ENCODE results near the gene HCFC1R1.

HCFC1R1 gene

DNA sequence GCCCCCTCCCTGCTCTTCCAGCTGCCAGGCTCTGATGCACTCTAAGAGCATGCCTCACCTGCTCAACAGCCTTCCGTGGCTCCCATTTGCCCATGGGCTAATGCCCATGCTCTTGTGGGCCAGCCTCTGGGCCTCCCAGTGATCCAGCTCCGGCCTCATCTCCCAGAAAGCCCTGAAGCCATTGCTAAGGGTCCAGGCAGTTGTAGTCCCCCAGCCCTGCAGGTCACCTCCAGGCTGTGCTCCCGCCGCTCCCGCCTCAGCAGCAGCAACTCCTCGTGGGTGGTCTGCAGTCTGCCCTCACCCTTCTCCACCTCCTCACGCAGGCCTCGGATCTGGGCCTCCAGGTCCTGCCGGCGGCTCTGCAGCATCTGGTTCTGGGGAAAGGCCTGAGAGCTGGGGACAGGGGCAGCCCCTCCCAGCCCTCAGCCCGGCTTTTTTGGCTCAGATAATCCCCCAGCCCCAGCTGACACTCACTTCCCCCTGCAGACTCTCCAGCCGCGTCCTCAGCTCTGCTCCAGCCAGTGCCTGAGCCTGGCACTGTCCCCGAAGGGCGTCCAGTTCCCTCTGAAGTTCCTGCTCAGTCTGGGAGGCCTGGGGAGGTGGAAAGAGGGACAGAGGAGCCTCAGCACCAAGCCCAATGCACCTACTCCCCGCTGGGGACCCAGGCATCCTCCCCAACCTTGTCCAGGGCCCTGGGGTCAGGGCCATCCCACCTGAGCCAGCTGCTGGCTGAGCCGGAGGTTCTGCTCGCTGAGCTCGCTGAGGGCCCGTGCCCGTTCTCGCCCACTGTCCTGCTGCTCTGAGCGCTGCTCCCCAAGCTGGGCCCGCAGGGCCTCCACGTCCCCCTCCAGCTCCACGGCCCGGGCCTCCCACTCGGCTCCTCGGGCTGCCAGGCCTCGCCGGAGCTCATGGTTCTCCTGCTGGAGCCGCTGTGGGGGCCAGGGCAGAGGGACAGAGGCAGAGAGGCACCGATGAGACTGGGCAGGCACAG lies 6.8 kb upstream of the HCFC1R1 start:
- no peak for DNase-seq

DNA sequence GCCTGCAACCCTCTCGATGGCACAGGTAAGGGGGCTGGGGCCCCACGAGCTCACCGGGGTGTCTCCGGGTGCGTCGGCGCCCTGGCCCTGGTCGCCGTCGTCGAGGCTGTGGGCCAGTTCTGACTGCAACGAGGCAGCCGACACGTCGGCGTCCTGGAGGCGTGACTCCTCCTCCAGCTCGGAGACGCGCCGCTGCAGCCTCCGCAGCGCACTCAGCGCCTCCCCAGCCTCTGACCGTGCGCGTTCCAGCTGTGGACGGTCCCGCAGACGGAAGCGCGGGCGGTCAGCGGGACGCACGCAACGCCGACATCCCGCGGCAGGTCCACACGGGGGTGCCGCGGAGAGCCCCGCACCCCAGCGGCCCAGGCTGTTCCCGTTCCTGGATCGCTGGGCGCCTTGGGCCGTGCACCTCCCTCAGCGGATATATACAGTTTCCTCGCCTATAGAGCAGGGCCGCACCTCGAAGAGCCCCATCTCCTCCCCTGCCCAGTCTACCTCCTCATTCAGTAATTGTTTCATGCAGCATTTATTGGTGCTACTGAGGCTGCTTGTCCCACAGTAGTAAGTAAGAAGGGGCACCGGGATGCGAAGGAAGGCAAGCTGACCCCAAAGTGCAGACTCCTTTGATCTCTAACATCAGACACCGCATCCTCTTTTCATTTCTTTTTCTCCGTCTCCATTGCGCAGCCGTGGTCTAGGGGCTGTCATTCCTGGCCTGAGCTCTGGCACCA lies 5.9 kb upstream of the HCFC1R1 start:
- no peak for DNase-seq

DNA sequence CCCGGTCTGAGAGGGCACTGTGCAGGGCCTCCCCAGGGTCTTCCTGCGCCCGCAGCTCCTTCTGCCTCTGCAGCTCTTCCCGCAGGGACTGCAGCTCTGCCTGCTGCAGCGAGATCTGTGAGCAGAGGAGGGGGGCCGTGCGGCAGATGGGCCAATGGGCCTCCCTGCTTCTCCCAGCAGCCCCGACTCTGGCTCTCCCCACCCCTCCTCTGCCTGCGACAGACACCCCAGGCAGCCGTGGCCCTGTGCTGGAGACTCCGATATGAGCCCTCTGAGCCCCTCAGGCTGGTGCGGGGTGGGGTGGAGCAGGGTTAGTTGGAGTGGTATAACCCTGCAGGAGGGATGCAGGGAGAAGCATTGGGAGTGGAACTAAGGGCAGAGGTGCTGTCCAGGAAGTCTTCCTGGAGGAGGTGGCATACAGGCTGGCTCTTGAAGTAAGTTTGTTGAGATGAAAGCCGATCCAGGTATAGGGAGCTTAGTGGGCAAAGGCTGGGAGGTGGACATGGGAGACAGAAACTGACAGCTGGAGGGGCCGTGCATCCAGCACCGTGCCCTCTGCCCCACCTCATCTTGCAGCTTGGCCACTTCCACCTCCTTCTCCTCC lies 5.1 kb upstream of the HCFC1R1 start:
- no peak for DNase-seq

DNA sequence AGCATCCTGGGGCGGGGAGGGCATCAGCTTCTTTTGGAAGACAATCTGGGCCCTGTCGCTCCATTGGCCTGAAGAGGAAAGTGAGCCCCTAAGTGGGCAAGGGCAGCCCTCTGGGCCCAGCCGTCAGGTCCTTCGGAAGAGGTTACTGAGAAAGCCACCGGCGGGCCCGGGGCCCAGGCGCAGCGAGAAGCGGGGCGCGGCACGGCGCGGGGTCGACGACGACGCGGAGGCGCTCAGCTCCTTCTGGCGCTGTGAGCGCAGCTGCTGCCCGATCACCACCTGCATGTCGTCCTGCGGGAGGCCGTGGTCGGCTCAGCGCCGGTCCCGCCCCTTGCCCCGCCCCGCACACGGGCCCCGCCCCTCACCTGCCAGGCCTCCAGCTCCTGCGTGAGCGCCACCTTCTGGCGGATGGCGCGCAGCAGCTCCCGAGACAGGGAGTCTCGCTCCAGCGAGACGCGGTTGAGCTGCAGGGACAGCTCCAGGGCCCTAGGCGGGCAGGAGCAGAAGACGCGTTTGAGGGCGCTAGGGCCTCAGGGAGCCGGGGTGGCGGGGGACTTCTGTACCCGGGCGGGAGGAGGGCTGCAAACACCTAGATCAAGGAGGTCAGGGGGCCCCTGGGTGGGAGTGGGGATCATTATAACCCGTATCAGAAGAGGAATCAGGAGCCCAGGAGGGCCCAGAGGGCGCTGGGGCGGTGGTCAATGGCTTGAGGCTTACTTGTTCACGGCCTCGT lies 4.4 kb upstream of the HCFC1R1 start:
- no peak for DNase-seq

DNA sequence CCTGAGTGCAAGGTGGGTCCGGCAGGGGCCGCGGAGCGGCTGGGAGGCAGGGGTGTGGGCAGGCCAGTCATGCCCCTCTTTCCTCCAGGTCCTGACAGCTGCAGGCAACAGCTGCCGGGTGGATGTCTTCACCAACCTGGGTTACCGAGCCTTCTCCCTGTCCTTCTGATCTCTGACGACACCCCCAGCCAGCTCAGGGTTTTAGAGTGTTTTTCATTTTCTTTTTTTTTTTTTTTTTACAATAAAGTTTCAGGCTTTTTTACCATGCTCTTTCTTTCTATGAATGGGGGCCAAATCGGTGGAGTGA lies 3.7 kb upstream of the HCFC1R1 start:
- no peak for DNase-seq

DNA sequence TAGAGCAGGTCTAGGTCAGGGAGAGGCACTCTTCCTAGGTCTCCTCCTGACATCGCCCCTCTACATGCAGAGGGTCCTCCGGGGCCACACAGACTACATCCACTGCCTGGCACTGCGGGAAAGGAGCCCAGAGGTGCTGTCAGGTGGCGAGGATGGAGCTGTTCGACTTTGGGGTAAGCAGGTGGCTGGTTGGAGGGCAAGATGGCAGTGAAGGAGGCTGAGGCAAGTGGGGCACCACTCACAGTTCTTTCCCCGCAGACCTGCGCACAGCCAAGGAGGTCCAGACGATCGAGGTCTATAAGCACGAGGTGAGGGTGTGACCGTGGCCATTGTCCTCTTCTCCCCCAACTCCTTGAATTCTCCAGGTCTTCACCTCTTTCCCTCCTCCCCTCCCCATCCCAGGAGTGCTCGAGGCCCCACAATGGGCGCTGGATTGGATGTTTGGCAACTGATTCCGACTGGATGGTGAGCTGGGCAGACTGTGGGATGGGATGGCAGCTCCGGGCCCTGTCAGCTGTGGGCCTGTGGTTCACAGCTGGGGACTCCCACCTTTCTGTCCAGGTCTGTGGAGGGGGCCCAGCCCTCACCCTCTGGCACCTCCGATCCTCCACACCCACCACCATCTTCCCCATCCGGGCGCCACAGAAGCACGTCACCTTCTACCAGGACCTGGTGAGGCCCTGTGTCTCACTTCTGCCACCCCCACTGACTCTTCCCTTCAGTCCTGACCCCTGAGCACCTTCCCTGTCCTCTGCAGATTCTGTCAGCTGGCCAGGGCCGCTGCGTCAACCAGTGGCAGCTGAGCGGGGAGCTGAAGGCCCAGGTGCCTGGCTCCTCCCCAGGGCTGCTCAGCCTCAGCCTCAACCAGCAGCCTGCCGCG lies 3.1 kb upstream of the HCFC1R1 start:
- DNase-seq = no peak

DNA sequence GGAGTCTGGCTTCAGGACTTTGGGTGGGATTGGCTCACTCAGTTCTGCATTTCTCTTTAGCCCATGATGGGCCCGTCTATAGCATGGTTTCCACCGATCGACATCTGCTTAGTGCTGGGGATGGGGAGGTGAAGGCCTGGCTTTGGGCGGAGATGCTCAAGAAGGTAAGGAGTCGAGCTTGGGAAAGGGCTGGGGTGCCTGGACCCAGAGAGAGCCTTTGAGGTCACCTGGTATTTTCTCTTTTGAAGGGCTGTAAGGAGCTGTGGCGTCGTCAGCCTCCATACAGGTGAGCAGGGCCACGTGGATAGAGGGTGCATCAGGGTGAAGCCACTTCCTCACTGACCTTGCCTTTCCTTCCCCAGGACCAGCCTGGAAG lies 2.2 kb upstream of the HCFC1R1 start:
- DNase-seq = no peak

DNA sequence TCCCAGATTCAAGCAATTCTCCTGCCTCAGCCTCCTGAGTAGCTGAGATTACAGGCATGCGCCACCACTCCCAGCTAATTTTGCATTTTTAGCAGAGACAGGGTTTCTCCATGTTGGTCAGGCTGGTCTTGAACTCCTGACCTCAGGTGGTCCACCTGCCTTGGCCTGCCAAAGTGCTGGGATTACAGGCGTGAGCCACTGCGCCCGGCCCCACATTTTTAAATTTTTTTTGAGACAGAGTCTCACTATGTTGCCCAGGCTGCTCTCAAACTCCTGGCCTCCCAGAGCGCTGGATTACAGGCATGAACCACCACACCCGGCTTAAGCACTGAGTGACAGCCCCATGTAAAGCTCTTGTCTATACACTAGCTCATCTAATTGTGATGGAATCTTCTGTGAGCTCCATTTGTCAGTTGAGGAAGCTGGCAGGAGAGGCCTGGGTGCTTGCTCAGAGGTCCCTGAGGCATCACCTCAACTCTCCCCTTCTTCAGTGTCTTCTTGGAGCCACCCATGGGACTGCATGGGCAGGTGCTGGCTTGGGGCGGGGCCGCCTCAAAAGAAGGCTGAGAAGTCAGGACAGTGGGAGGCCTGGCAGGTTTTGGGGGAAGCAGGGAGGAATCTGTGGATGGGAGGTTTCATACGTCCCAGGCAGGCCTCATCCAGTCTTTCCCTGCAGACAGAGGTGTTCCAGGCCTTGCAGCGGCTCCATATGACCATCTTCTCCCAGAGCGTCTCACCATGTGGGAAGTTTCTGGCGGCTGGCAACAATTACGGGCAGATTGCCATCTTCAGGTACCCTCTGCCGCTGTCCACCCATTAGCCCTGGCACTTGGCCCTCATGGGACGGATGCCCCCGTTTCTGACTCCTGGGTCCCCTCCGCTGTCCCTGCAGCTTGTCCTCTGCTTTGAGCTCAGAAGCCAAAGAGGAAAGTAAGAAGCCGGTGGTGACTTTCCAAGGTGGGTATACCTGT lies 1.6 kb upstream of the HCFC1R1 start:
- DNase-seq = no peak

DNA sequence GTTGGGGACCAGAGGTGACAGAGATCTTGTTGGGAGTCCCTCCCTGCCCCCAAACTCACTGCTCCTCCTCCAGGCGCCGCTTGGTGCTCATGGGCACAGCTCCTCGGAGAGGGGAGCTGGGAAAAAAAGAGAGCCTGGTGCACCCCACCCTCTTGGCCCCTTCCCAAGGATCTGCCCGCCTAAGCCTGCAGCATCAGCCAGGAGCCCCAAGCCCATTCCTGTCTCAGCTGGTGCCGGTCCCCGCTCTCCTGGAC lies 400 bp downstream of the HCFC1R1 start:
- peak; percentile 46 for DNase-seq

DNA sequence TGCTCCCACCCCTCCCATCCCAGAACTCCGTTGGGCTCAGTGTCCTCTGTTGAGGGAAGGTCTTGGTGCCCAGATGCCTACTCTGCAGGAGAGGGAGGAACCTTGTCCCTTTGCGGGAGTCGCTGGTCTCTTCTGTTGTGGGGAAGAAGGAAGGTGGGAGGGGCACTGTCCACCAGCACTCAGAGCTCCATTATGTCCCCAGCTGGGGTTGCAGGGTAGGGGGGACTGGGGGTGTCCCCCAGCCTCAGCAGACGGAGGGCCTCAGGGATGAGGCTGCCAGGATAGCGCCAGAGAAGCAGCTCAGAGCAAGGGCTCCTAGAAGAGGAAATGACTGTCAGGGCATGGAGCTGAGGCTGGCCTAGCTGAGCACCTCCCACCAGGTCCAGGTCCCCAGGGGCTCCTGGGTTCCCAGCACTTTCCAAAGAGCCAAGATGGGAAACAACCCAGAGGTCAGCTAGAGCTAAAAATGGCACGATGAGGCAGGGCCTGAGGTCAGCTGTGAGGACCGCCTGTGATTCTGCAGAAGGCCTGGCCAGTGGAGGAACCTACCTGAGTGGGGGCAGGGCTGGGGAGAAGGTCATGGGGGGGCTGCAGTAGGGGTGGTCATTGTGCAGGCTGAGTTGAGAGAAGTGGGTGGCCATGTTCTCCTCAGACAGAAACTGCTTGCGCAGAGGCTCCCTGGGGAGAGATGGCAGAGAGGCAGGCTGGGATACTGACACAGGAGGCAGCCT lies 893 bp downstream of the HCFC1R1 start:
- DNase-seq = no peak

DNA sequence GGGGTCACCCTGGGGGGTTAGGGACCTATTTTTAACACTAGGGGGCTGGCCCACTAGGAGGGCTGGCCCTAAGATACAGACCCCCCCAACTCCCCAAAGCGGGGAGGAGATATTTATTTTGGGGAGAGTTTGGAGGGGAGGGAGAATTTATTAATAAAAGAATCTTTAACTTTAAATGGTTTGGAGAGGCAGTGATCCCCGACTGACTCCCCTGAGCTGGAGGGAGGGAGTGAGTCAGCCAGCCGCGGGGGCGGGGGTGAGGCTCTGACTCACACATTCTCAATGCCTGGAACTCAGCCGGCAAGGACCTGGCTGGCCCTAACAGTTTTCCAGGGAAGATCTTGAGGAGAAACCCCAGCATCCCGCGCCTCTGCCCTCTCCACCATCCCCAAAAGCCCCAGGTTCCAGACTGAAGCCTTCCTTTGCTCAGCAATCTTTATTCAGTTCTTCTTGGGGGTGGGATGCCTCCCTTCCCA lies 1.5 kb downstream of the HCFC1R1 start:
- peak; percentile 76 for DNase-seq

DNA sequence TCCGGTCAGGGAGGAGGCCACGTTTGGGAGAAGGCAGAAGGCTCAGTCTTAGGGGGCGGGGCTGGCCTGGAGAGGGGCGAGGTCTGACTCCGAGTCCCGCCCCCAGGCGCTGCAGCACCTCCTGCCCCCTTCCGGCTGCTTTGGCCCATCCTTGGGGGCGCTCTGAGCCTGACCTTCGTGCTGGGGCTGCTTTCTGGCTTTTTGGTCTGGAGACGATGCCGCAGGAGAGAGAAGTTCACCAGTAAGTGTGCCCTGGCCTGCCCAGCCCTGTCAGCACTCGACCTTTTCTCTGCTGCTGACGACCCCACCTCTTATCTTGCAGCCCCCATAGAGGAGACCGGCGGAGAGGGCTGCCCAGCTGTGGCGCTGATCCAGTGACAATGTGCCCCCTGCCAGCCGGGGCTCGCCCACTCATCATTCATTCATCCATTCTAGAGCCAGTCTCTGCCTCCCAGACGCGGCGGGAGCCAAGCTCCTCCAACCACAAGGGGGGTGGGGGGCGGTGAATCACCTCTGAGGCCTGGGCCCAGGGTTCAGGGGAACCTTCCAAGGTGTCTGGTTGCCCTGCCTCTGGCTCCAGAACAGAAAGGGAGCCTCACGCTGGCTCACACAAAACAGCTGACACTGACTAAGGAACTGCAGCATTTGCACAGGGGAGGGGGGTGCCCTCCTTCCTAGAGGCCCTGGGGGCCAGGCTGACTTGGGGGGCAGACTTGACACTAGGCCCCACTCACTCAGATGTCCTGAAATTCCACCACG lies 2.1 kb downstream of the HCFC1R1 start:
- DNase-seq = peak; percentile 42

DNA sequence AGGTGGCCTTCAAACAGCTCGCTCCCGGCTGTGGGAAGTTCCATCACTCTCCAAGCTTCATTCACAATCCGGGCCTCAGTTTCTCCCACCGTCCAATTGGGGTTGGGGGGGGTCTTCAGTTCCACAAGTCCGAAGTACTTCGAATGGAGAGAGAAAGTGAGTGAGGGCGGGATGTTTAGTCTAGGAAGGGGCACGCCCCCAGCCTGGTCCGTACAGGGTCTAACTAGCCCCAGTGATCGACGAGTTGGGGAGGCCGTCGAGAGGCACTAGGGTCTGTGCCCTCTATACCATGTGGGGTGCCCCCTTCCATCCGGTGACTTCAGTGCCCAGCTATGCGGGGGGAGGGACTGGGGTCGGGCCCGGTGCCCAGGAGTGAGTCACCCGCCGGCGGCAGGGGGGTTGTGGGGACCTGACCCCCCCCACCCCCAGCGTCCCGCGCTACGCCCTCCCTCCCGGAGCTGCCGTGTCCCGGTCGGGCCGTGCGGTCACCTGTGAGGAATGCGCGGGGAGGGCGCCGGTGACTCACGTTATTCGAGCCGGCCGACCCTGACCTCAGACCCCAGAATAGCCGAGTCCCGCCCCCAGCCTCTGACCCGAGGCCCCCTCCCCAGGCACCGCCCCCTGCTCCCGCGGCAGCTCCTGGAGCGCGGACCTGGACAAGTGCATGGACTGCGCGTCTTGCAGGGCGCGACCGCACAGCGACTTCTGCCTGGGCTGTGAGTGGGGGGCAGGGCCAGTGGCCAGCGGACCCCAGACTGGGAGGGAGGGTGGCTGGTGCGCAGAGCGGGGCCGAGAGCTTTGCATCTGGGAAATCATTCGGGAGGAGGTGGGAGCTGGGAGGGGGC lies 2.9 kb downstream of the HCFC1R1 start:
- peak; percentile 56 for DNase-seq

DNA sequence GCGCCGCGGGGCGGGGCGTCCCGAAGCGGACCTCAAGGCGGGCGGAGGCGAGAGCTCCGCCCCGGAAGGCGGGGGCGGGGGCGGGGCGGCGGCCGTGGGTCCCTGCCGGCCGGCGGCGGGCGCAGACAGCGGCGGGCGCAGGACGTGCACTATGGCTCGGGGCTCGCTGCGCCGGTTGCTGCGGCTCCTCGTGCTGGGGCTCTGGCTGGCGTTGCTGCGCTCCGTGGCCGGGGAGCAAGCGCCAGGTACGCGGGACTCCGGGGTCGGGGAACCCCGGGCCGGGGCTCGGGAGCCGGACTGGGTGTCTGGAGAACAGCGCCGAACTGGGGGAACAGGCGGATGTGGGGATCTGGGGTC lies 3.5 kb downstream of the HCFC1R1 start, which contains the start of gene TNFRSF12A:
Gene TNFRSF12A (plus strand): TSS at position 122 of the 357 bp plus-strand sequence. CDS start 30 bp downstream, at position 152.
- DNase-seq = peak; percentile 48

DNA sequence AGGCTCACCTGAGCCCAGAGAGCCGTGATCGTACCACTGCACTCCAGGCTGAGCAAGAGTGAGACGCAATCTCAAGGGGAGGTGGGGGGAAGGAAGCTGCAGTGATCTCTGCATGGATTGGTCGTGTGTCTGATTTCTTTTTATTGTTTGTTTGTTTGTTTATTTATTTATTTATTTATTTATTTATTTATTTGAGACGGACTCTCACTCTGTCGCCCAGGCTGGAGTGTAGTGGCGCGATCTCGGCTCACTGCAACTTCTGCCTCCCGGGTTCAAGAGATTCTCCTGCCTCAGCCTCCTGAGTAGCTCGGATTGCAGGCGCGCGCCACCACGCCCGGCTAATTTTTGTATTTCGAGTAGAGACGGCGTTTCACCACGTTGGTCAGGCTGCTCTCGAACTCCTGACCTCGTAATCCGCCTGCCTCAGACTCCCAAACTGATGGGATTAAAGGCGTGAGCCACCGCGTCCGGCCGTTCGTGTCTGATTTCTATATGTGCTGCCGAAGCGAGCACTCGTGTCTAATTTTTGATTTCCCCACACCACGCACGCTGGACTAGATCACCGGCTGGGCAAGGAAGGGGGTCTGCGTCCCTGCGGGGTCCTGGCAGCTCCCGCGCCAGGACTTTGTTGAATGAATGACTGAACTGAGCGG lies 4.0 kb downstream of the HCFC1R1 start:
- DNase-seq = no peak

DNA sequence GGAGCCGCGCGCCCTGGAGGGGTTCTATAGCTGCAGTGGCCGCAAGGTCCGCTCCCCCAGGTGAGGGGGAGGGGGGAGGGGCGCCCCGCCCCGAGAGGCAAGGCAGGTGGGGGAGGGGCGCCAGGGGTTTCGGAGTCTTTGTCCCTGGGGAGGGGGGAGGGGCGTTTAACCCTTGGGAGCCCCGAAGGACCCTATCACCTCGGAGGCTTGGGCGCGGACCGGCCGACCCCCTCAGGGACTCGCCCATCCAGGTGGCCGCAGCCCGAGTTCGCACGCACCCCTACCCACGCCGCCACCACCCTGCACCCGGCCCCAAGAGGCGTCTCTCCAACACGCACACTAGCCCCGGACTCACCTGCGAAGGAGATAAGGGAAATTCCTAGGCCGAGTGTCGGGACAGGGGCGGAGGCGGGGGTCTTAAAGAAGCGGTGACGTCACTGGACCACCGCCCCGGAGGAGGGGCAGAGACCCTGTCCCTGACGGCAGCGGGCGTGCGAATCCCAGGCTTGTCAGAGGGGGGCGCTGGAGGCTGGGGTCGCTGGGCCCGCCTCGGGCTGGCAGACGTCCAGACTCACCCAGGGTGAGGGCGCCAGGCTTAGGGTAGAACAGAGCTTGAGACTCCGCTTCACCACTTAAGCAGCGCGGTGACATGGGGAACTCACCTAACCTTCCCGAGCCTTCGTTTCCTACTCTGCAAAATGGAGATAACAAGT lies 5.8 kb downstream of the HCFC1R1 start, which contains the start of gene CLDN6:
Gene CLDN6 (minus strand): TSS at position 390 of the 713 bp plus-strand sequence. CDS start 2,162 bp downstream, outside the sequence.
- DNase-seq = no peak

DNA sequence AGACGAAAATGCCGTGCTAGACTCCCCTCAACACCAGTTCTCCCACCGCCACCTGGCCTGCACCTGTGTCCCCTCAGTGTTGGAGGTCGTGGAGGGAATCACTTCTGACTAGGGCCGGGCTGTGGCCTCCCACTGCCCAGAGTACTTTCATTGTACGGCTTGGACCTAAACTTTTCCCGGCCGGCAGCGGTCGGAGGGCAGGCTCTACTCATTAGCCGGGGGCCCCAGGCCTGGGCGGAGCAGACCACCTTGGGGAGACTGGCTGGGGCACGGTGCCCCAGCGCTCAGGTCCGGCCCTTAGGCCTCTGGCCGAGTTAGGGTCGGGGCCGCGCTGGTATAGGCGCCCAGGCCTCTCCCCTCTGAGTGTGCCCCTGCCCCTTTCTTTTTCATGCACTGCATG lies 6.4 kb downstream of the HCFC1R1 start:
- no peak for DNase-seq
